BLaER1 treated with 17β-estradiol and CSF1 and Interleukin-3, amounts not matched to agents 10 nM and 100 nM (cell line): ENCODE results near the gene BTBD19.
"Not testable (repeated sequence)": the region's sequence is repeated elsewhere in the genome, so short reads cannot be mapped to it uniquely, and the experiment has no call there.

Experiments
- H3K27ac ChIP-seq, 11 experiments: shearing (Covaris generic); formaldehyde crosslinking; 2 replicates each; pipeline ENCODE4 v1.8.1; 2022
- H3K27me3 ChIP-seq, 11 experiments: shearing (Covaris generic); formaldehyde crosslinking; 2 replicates each; pipeline ENCODE4 v1.8.1; 2022
- H3K36me3 ChIP-seq, 11 experiments: shearing (Covaris generic); formaldehyde crosslinking; 2 replicates each; pipeline ENCODE4 v1.8.1; 2022
- H3K4me1 ChIP-seq, 10 experiments: shearing (Covaris generic); formaldehyde crosslinking; 2 replicates each; pipeline ENCODE4 v1.8.1; 2022
- H3K4me2 ChIP-seq, 11 experiments: shearing (Covaris generic); formaldehyde crosslinking; 2 replicates each; pipeline ENCODE4 v1.8.1; 2022
- H3K4me3 ChIP-seq, 10 experiments: shearing (Covaris generic); formaldehyde crosslinking; 2 replicates each; pipeline ENCODE4 v1.8.1; 2022
- H3K9ac ChIP-seq, 11 experiments: shearing (Covaris generic); formaldehyde crosslinking; 2 replicates each; pipeline ENCODE4 v1.8.1; 2022
- H3K9me3 ChIP-seq, 11 experiments: shearing (Covaris generic); formaldehyde crosslinking; replicated peaks in 1 of 11; 2 replicates each; pipeline ENCODE4 v1.8.1; 2022
- H4K20me1 ChIP-seq, 11 experiments: shearing (Covaris generic); formaldehyde crosslinking; 2 replicates each; pipeline ENCODE4 v1.8.1; 2022
- Cebpa-rat ChIP-seq, 11 experiments: shearing (Covaris generic); IDR thresholded peaks; 2 replicates each; pipeline ENCODE4 v1.8.1; 2022

Gene BTBD19

DNA sequence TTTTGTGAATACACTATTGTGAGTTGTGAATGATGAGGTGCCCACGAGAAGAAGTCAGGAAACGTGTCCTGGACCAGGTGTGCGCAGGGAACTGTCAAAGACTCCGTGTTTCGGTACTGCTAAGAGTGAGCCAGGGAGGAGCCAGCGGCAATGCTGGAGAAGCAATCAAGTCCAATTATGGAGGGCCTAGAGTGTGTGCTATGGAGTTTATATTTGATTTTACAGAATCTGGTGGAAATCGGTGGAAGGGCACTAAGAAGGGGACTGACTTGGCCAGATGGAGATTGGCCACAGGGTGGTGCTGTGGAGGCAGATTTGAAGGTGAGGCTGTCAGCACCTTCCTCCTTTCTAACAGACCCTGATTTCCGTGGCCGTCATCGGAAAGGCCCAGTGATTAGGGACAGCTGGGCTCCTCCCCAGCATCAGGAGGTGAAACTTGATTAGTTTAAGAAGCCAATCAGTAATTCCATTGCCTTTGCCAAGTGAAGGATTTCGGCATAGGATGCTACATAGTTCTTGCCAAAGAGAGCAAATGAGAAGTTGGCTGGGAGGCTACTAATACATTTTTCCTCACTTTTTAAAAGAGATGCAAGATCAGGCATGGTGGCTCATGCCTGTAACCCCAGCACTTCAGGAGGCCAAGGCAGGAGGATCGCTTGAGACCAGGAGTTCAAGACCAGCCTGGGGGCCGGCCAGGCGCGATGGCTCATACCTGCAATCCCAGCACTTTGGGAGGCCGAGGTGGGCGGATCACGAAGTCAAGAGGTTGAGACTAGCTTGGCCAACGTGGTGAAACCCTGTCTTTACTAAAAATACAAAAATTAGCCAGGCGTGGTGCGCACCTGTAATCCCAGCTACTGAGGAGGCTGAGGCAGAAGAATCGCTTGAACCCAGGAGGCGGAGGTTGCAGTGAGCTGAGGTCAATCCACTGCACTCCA is 27.7 kb downstream of the BTBD19 start:
- Histone ChIP-seq H3K9me3 (no peaks in the 10 kb centered on the region), H3K4me1 (peaks cover 25 to 58% (median 49%) of the 10 kb centered on the region in 10 experiments), H4K20me1 (no peaks in the 10 kb centered on the region), H3K4me2 (peak overlapping the region in 9 of 11 experiments; percentile 5 to 64 (median 20); a peak in 11 of 22 replicates), H3K36me3 (no peaks in the 10 kb centered on the region), H3K27me3 (no peaks in the 10 kb centered on the region), H3K9ac (0 out of 22 replicates have a peak overlapping the region, but pooled peaks of 1 of the 11 experiments have one; percentile 13), H3K4me3 (no peak overlapping the region), H3K27ac (no peak overlapping the region)
- TF ChIP-seq Cebpa-rat (IDR thresholded peaks at IDR 0.05) = no peak

DNA sequence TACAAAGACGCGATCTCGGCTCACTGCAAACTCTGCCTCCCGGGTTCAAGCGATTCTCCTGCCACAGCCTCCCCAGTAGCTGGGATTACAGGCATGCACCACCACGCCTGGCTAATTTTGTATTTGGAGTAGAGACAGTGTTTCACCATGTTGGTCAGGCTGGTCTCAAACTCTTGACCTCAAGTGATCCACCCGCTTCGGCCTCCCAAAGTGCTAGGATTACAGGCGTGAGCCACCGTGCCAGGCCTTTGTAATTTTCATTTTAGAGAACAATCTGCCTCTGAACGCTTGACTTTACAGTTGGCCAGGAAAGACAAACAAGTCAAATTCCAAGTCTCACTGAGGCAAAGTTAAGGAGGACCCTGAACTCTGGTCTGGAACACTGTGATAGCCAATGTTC is 30.0 kb downstream of the BTBD19 start:
- H3K9me3 ChIP-seq, H3K27ac ChIP-seq, H3K4me2 ChIP-seq, H4K20me1 ChIP-seq, H3K27me3 ChIP-seq, H3K9ac ChIP-seq, H3K4me3 ChIP-seq, H3K36me3 ChIP-seq: not testable (repeated sequence)
- H3K4me1 ChIP-seq = peaks cover 19 to 44% (median 36%) of the 10 kb centered on the region in 10 experiments

- Histone ChIP-seq H3K4me1 (peaks cover 12 to 35% (median 28%) of the 10 kb centered on the region in 10 experiments), H3K9ac (no peak overlapping the region)
Observed at GRCh38 chr1:44839576-44839975, 31.3 kb downstream of the BTBD19 start.

GRCh38 chr1:44842486-44842861 is 34.2 kb downstream of the BTBD19 start:
- peak overlapping the region; percentile 50 to 73 (median 59) for H3K4me3 ChIP-seq
- H3K36me3 ChIP-seq = peaks cover 0 to 8% (median 0%) of the 10 kb centered on the region in 11 experiments; a peak in 2 of 22 replicates
- H3K9me3 ChIP-seq = no peaks in the 10 kb centered on the region
- H4K20me1 ChIP-seq = no peaks in the 10 kb centered on the region
- H3K27me3 ChIP-seq = peaks cover 0 to 6% (median 0%) of the 10 kb centered on the region in 11 experiments; a peak in 3 of 22 replicates
- peaks cover 0 to 26% (median 20%) of the 10 kb centered on the region in 10 experiments; a peak in 15 of 20 replicates for H3K4me1 ChIP-seq
- H3K4me2 ChIP-seq = peak overlapping the region; percentile 90 to 100 (median 97)
- TF ChIP-seq Cebpa-rat (IDR thresholded peaks at IDR 0.05) = no peak
- H3K27ac ChIP-seq = peak overlapping the region in 1 of 11 experiments; percentile 50; a peak in 3 of 22 replicates
- peak overlapping the region; percentile 55 to 80 (median 73); a peak in 21 of 22 replicates for H3K9ac ChIP-seq

More at GRCh38 chr1:44839576-44839975, 31.3 kb downstream of the BTBD19 start:
- peak overlapping the region in 9 of 11 experiments; percentile 2 to 58 (median 49); a peak in 16 of 22 replicates for H3K4me2 ChIP-seq
- no peak for TF ChIP-seq Cebpa-rat (IDR thresholded peaks at IDR 0.05)
- H3K9me3 ChIP-seq = no peaks in the 10 kb centered on the region
- H4K20me1 ChIP-seq = no peaks in the 10 kb centered on the region
- no peaks in the 10 kb centered on the region for H3K36me3 ChIP-seq
- no peak overlapping the region for H3K4me3 ChIP-seq
- peaks cover 0 to 6% (median 0%) of the 10 kb centered on the region in 11 experiments; a peak in 3 of 22 replicates for H3K27me3 ChIP-seq
- peak overlapping the region in 1 of 11 experiments; percentile 9; a peak in 1 of 22 replicates for H3K27ac ChIP-seq

DNA sequence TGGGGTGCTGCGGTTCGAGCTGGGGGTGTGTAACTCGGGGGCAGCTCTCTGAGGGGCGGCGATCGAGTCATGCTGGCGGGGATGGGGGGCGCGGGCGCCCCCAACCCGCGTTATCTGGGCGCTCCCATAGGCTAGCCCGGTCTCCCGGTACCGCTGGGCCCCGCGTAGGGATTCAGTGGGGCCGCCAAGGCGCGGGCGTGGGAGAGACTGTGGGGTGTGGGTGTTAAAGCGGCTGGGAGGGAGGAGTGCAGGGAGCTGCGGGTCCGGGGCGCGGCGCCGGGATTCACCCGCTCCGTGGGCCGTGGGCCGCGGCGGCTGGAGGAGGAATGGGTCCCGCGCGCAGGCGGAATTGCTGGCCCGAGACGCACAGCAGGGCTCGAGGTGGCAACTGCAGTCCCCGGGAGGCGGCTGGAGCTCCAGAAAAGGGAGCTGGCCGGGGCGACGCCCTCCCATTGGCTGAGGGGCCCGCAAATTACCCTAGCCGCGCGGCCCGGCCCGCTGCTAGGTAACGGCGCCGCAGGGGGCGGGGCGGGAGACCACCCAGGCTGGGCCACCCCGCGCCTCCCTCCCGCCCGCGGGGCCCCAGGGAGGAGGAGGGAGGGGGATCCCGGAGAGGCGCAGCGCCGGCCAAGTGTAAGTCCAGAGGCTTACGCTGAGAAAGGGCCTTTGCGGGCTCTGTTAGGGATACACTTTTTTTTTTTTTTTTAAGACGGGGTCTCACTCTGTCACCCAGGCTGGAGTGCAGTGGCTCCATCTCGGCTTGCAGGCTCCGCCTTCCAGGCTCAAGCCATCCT is 34.7 kb downstream of the BTBD19 start, which contains the start of gene PTCH2:
PTCH2 (minus strand) TSS at position 392 of the 794 bp plus-strand sequence; CDS start at position 71, 321 bp downstream.
- H3K27ac ChIP-seq = peak within 1 kb of the TSS in 3 of 11 experiments; percentile 17 to 50 (median 20); a peak in 5 of 22 replicates

GRCh38 chr1:44846985-44847384 is 38.7 kb downstream of the BTBD19 start:
- Histone ChIP-seq H4K20me1 (no peaks in the 10 kb centered on the region), H3K4me1 (peaks cover 0 to 14% (median 10%) of the 10 kb centered on the region in 10 experiments; a peak in 13 of 20 replicates), H3K9me3 (no peaks in the 10 kb centered on the region), H3K4me2 (no peak overlapping the region), H3K27ac (no peak overlapping the region), H3K27me3 (peaks cover 0 to 6% (median 0%) of the 10 kb centered on the region in 11 experiments; a peak in 3 of 22 replicates), H3K36me3 (peaks cover 3 to 45% (median 20%) of the 10 kb centered on the region in 11 experiments; a peak in 15 of 22 replicates), H3K9ac (no peak overlapping the region), H3K4me3 (no peak overlapping the region)
- TF ChIP-seq Cebpa-rat (IDR thresholded peaks at IDR 0.05) = no peak

More for the DNA sequence above, 34.7 kb downstream of the BTBD19 start, which contains the start of gene PTCH2:
- no peaks in the 10 kb centered on the region for H4K20me1 ChIP-seq
- peaks cover 0 to 13% (median 0%) of the 10 kb centered on the region in 11 experiments; a peak in 3 of 22 replicates for H3K36me3 ChIP-seq
- peak within 1 kb of the TSS; percentile 90 to 100 (median 97) for H3K4me2 ChIP-seq
- peak within 1 kb of the TSS; percentile 55 to 80 (median 73) for H3K9ac ChIP-seq
- H3K9me3 ChIP-seq = no peaks in the 10 kb centered on the region
- H3K4me3 ChIP-seq = peak within 1 kb of the TSS; percentile 50 to 73 (median 59)
- H3K27me3 ChIP-seq = peaks cover 0 to 6% (median 0%) of the 10 kb centered on the region in 11 experiments; a peak in 3 of 22 replicates
- no peak for TF ChIP-seq Cebpa-rat (IDR thresholded peaks at IDR 0.05)
- H3K4me1 ChIP-seq = peaks cover 0 to 26% (median 20%) of the 10 kb centered on the region in 10 experiments; a peak in 15 of 20 replicates

- Histone ChIP-seq H3K4me1 (peaks cover 0 to 8% (median 3%) of the 10 kb centered on the region in 10 experiments; a peak in 13 of 20 replicates), H3K27me3 (peaks cover 0 to 2% (median 0%) of the 10 kb centered on the region in 11 experiments; a peak in 2 of 22 replicates), H3K27ac (no peak overlapping the region), H3K9ac (no peak overlapping the region), H3K36me3 (peaks cover 3 to 52% (median 20%) of the 10 kb centered on the region in 11 experiments; a peak in 16 of 22 replicates), H4K20me1 (no peaks in the 10 kb centered on the region), H3K4me2 (no peak overlapping the region), H3K4me3 (no peak overlapping the region), H3K9me3 (no peaks in the 10 kb centered on the region)
- TF ChIP-seq Cebpa-rat (IDR thresholded peaks at IDR 0.05) = no peak
Observed at GRCh38 chr1:44847845-44848244, 39.5 kb downstream of the BTBD19 start.

DNA sequence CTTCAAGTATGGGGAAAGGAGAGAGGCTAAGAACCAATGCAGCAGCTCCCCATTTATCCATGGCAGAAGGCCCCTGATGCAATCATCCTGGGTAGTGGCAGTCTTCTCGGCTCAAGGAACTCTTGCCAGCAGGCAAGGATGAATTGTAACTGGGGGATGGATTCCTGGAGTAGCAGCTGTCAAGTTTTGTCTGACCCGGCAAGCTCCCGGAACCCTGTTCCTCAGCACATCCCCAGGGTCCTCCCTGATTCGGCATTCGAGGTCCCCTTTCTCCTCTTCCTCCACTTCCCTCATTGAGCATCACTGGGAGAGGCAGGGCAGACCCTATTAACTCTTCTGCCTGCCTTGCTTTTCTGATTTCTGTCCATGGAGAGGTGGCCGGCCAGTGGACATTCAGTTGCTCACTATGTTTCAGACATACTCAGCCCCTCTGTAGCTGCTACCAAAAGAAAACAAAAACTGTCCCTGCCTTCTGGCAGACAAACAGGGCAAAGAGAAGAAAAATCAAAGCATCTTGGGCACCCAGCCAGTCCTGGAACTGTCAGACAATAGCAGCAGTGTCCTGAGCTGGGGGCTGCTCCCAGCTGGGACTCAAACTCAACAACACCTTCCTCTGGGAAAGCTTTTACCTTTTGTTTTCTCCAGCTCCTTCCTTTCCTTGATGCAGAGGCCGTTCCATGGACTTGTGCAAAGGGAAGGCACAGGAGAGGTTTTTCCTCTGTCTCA is 40.3 kb downstream of the BTBD19 start:
- peaks cover 3 to 58% (median 25%) of the 10 kb centered on the region in 11 experiments; a peak in 16 of 22 replicates for H3K36me3 ChIP-seq
- H3K27ac ChIP-seq = no peak overlapping the region
- no peak for TF ChIP-seq Cebpa-rat (IDR thresholded peaks at IDR 0.05)
- no peaks in the 10 kb centered on the region for H3K9me3 ChIP-seq
- H3K27me3 ChIP-seq = no peaks in the 10 kb centered on the region
- peaks cover 0 to under 1% (median 0%) of the 10 kb centered on the region in 10 experiments; a peak in 1 of 20 replicates for H3K4me1 ChIP-seq
- no peaks in the 10 kb centered on the region for H4K20me1 ChIP-seq
- no peak overlapping the region for H3K4me3 ChIP-seq
- no peak overlapping the region for H3K4me2 ChIP-seq
- H3K9ac ChIP-seq = no peak overlapping the region
